Embryonic facial prominence (tissue), 1 donor: ENCODE measurements around the gene HUNK.

Experiments used
- DNase-seq: peaks from one replicate; pipeline ENCODE4 v3.0.0-alpha.2; 2016; ENCODE audit errors: extremely low spot score

HUNK gene

DNA sequence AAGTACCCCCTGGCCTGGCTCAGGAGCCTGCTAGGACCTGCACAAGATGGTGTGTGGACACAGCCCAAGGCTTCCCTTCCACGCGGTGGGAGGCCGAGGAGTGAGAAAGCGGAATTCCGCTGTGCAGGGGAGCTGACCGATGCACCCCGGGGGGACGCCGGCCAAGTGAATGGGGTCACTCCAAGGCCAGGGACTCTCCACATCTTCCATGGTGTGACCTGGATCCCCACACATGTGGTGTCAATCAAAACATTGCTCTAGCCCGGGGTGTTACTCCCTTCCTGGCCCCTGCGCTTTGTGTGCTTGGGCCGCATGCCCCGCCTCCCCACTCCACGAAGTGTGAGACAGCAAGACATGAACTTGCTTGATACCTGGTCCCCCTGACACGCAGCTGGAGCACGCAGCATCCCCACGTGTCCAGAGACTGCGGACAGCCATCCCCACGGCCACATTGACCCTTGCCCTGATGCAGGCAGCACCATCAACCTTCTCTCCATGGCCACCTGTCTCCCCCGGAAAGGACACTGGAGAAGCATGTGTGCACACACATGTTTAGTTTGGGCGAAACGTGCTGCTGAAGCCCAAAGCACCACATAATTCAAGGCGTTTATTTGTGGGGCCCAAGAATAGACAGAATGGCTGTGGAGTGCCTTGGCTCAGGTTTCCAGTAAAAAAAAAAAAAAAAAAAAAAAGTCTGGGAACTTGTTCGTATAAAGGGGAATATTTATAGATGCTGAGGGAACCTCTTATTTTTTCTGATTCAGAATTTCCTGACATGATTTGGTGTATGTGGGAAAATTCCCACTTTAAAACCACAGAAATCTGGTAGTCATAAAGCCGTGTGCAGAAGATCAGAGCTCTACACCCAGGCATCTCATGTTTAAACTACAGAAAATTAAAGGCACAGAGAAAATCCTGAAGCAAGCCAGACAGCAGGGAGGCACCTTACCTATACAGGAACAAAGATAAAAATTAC lies 171.7 kb downstream of the HUNK start:
- DNase-seq = no peak

DNA sequence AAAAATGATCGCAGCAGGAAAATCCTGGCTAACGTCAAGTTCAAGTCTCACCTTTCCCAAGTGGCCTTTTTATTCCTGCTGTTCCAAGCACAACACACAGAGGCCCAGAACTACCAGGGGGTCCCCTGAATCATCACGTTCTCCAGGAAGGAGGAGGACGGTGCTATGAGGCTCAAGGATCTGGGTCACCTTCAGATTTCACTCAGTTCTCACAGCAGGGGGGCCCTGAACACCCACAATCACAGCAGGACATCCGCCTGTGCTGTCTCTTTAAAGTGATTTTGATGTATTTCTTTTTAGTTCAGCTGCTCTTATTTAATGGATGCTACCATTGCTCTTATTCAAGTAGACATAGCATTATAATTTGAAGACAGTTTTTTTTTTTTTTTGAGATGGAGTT lies 173.4 kb downstream of the HUNK start:
- DNase-seq = no peak

DNA sequence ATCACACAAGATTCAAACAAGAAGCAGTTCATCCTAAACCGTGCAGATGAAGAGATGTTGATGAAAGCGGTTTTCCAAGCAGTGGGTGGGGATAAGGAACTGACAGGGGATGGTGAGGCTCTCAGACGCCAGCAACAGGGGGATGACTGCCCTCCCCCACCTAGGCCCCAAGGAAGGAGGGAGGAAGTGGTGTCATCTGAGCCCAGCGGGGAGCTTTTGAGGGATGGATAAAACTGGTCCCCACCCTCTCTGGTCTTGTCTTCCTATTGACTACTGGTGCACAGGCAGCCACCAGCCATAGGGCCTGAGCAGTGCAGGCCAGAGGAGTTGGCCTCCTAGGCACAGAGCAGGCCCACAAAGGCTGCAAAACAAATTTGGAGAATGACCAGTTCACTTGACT lies 175.5 kb downstream of the HUNK start:
- no peak for DNase-seq
